Karpas-422 (cell line): ENCODE measurements around the gene DQX1. TPM values are rescaled to one million over a fixed set of nuclear protein-coding genes. Genes with fewer than 3 reads are reported as not detected.

Experiments
- DNase-seq: peaks from one replicate; pipeline ENCODE4 v3.0.0-alpha.2; 2015
- H2AFZ ChIP-seq: fragments of 200-600 bp; sonication (generic); 2 replicates; pipeline ENCODE4 v1.6.1; 2014; ENCODE audit warnings: antibody characterized with exemption, low read length, mixed read lengths
- H3K27ac ChIP-seq: fragments of 200-600 bp; sonication (generic); 2 replicates; pipeline ENCODE4 v1.5.1; 2014; ENCODE audit warnings: mild to moderate bottlenecking, low read length, moderate library complexity
- H3K27me3 ChIP-seq: fragments of 200-600 bp; sonication (generic); 2 replicates; pipeline ENCODE4 v1.6.1; 2014; ENCODE audit warnings: low read length, mixed read lengths
- H3K36me3 ChIP-seq: fragments of 200-600 bp; sonication (generic); 2 replicates; pipeline ENCODE4 v1.6.1; 2014; ENCODE audit warnings: low read length, mixed read lengths; ENCODE audit not compliant: insufficient read depth
- H3K4me1 ChIP-seq: fragments of 200-600 bp; sonication (generic); 2 replicates; pipeline ENCODE4 v1.6.1; 2014; ENCODE audit warnings: mild to moderate bottlenecking, low read length, mixed read lengths
- H3K4me2 ChIP-seq: fragments of 200-600 bp; sonication (generic); 2 replicates; pipeline ENCODE4 v1.6.1; 2014; ENCODE audit warnings: low read length, low read depth, mild to moderate bottlenecking; ENCODE audit not compliant: poor library complexity, severe bottlenecking
- H3K4me3 ChIP-seq: fragments of 200-600 bp; sonication (generic); 2 replicates; pipeline ENCODE4 v1.5.1; 2014; ENCODE audit warnings: mild to moderate bottlenecking, antibody characterized with exemption, low read length, mixed read lengths
- H3K79me2 ChIP-seq: fragments of 200-600 bp; sonication (generic); 2 replicates; pipeline ENCODE4 v1.6.1; 2014; ENCODE audit warnings: mild to moderate bottlenecking, low read length, mixed read lengths
- H3K9ac ChIP-seq: fragments of 200-600 bp; sonication (generic); 2 replicates; pipeline ENCODE4 v1.6.0; 2014; ENCODE audit warnings: low read length
- H3K9me2 ChIP-seq: fragments of 200-600 bp; sonication (generic), shearing (Covaris generic); replicated peaks from 2 replicates; pipeline ENCODE4 v1.6.0; 2014; ENCODE audit warnings: mild to moderate bottlenecking, low read length, moderate library complexity; ENCODE audit not compliant: insufficient read depth
- H3K9me3 ChIP-seq: fragments of 300-700, 200-600 bp; sonication (generic); 2 replicates; pipeline ENCODE4 v1.6.1; 2014; ENCODE audit warnings: low read length, mixed read lengths
- H4K20me1 ChIP-seq: fragments of 200-600 bp; sonication (generic); 2 replicates; pipeline ENCODE4 v1.6.1; 2014; ENCODE audit warnings: mild to moderate bottlenecking, antibody characterized with exemption, low read length, low read depth; ENCODE audit not compliant: insufficient read depth
- total RNA-seq: library from RNA; depleted of rRNA; stranded (reverse); fragments of >200 nt; shearing (Covaris generic); gene quantifications from 2 replicates; pipeline ENCODE4 v1.2.3, GENCODE V29; 2014; ENCODE audit warnings: low replicate concordance

DQX1 gene
- total RNA-seq, 1 experiment from 2014 or later = 22.6 TPM

- H3K36me3 ChIP-seq = peaks cover 8% of the 10 kb centered on the region; the same call in 1 of the 2 replicates
- peak overlapping the region; percentile 85 for H3K9ac ChIP-seq
- no peaks in the 10 kb centered on the region for H3K27me3 ChIP-seq
- H3K4me1 ChIP-seq = peaks cover 29% of the 10 kb centered on the region
- peak overlapping the region; percentile 88 for H3K4me2 ChIP-seq
- H2AFZ ChIP-seq = peak overlapping the region; percentile 85; the same call in 1 of the 2 replicates
- no peaks in the 10 kb centered on the region for H3K9me3 ChIP-seq
- DNase-seq = peak; percentile 91
- no peaks in the 10 kb centered on the region for H3K9me2 ChIP-seq
- peak overlapping the region; percentile 72 for H3K27ac ChIP-seq
- H3K4me3 ChIP-seq = peak overlapping the region; percentile 97
- H4K20me1 ChIP-seq = no peaks in the 10 kb centered on the region
- H3K79me2 ChIP-seq = peaks cover 52% of the 10 kb centered on the region
Measured at GRCh38 chr2:74481961-74482800, 43.9 kb downstream of the DQX1 start.

DNA sequence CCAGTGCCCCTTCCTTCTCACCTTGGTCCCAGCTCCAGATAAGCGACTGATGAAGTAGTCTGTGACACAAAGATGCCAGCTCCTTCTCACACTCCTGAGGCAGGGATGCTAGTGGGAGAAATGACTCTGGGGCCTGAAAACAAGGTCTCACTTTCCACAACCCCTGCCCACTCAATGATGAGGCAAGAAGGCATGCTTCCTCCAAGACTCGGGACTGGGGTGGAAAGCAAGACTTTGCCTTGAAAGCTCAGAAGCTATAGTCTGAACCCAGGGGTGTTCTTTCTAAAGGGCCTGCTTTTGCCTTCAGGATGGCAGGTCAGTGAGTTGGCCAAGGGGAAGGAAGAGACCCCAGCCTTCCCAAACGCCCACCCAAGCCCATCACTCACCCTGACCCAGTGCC, 44.6 kb downstream of the DQX1 start:
- peaks cover 49% of the 10 kb centered on the region for H3K79me2 ChIP-seq
- peak overlapping the region; percentile 97 for H3K4me3 ChIP-seq
- peak overlapping the region; percentile 88 for H3K4me2 ChIP-seq
- H3K27ac ChIP-seq = peak overlapping the region; percentile 72; the same call in 1 of the 2 replicates
- H3K36me3 ChIP-seq = peaks cover 8% of the 10 kb centered on the region; the same call in 1 of the 2 replicates
- DNase-seq = no peak
- peak overlapping the region; percentile 85 for H3K9ac ChIP-seq
- H3K9me3 ChIP-seq = no peaks in the 10 kb centered on the region
- peaks cover 29% of the 10 kb centered on the region for H3K4me1 ChIP-seq
- no peaks in the 10 kb centered on the region for H3K27me3 ChIP-seq
- no peaks in the 10 kb centered on the region for H3K9me2 ChIP-seq
- H2AFZ ChIP-seq = no peak overlapping the region
- no peaks in the 10 kb centered on the region for H4K20me1 ChIP-seq

- Histone ChIP-seq H3K9me3 (no peaks in the 10 kb centered on the region), H3K79me2 (peaks cover 13% of the 10 kb centered on the region), H3K4me2 (no peak overlapping the region), H3K36me3 (peaks cover 13% of the 10 kb centered on the region), H3K27me3 (no peaks in the 10 kb centered on the region), H2AFZ (no peak overlapping the region), H4K20me1 (no peaks in the 10 kb centered on the region; the same call in 1 of the 2 replicates), H3K9me2 (no peaks in the 10 kb centered on the region), H3K9ac (no peak overlapping the region), H3K27ac (no peak overlapping the region), H3K4me3 (no peak overlapping the region), H3K4me1 (peaks cover 26% of the 10 kb centered on the region)
- no peak for DNase-seq
Measured at GRCh38 chr2:74474899-74475298, 51.1 kb downstream of the DQX1 start.

DNA sequence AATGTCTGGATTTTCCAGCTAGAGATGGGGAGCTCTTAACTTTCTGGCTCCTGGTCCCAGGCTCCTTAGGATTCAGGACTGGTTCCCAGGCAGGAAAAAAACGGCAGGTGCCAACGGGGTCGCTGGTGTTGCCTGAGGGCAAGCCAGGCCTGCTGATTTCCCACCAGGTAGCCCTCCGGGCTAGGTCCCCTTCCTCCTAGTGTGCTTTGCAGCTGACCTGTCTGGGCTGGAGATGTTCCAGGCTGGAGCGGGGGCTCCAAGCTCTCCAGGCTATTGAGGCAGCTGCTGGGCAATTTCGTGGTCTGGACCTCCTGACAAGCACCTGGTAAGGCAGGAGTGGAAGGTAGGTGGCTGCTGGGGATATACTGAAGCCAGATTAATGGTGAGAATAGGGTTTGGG, 51.5 kb downstream of the DQX1 start:
- no peak overlapping the region for H3K4me3 ChIP-seq
- no peak overlapping the region for H3K27ac ChIP-seq
- H3K4me1 ChIP-seq = peaks cover 24% of the 10 kb centered on the region
- peaks cover 10% of the 10 kb centered on the region; the same call in 1 of the 2 replicates for H3K36me3 ChIP-seq
- H2AFZ ChIP-seq = no peak overlapping the region
- DNase-seq = no peak
- H3K9ac ChIP-seq = no peak overlapping the region
- H3K27me3 ChIP-seq = no peaks in the 10 kb centered on the region
- no peak overlapping the region for H3K4me2 ChIP-seq
- H3K9me2 ChIP-seq = no peaks in the 10 kb centered on the region
- no peaks in the 10 kb centered on the region; the same call in 1 of the 2 replicates for H4K20me1 ChIP-seq
- H3K79me2 ChIP-seq = peaks cover 9% of the 10 kb centered on the region
- no peaks in the 10 kb centered on the region for H3K9me3 ChIP-seq

DNA sequence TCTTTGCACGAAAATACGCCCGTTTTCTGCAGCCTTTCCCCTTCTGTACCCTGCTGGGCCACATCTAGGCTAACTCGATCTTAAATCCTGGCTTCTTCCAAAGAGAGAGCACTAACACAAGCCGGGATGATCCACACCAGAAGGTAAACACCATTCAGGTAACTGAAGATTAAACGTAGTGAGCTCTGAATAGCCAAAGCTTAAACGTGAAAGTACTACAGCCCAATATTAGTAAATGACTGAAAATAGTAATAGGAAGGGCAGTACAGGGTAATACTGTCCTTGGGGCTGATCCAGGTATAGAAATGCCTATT, 53.1 kb downstream of the DQX1 start:
- Histone ChIP-seq H3K9me3 (no peaks in the 10 kb centered on the region), H3K9me2 (no peaks in the 10 kb centered on the region), H3K27ac (peak overlapping the region; percentile 83), H3K9ac (peak overlapping the region; percentile 76), H2AFZ (peak overlapping the region; percentile 58; the same call in 1 of the 2 replicates), H3K4me2 (peak overlapping the region; percentile 92), H3K79me2 (peaks cover 9% of the 10 kb centered on the region), H4K20me1 (no peaks in the 10 kb centered on the region; the same call in 1 of the 2 replicates), H3K4me1 (peaks cover 24% of the 10 kb centered on the region), H3K4me3 (peak overlapping the region; percentile 71), H3K27me3 (no peaks in the 10 kb centered on the region), H3K36me3 (peaks cover 10% of the 10 kb centered on the region; the same call in 1 of the 2 replicates)
- DNase-seq = no peak

DNA sequence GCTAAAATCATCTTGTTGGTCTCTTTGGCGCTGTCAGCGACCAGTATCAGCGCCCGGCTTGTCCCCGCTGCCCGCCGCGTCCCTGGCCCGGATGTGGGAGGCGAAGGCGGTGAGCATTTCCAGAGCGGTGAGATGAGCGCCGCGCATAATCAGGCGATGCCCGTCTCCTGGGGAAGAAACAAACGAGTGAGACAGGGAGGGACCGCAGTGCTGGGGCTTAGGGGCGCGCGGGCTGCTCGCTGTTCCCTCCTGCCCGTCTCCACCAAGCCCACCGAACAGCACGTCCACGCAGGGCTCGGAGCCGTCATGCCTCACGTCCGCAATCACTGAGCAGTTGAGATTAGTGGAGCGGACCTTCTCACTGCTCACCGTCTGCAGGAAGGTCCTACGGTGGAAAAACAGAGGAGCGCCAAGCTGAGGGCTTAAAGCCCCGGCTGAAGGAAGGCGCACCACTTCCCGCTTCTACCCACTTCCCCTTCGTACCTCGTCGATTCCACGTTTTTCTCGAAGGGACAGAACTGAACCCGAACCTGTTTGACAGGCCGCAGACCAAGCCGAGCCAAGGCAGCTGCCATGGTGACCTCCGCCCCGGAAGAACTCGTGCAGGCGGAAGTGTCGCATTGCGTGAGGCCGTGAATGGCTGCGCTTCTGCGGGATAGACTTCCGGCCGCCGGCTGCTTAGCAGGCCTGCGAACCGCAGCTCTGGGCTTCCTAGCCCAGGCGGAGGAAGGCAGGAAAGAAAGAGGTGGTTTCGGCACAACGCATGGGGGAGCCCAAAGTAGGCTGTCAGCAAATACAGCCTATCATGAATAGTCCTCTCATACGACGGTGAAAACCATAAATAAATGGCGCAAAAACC, 53.7 kb downstream of the DQX1 start, which contains the start of gene MRPL53:
TSS of gene MRPL53 (minus strand) at position 595 of the 859 bp plus-strand sequence. CDS start at position 575, 20 bp downstream.
- Histone ChIP-seq H3K9ac (peak within 1 kb of the TSS; percentile 76), H3K27me3 (no peaks in the 10 kb centered on the region), H4K20me1 (no peaks in the 10 kb centered on the region; the same call in 1 of the 2 replicates), H3K4me2 (peak within 1 kb of the TSS; percentile 92), H3K4me3 (peak within 1 kb of the TSS; percentile 71), H3K9me2 (no peaks in the 10 kb centered on the region), H3K79me2 (peaks cover 9% of the 10 kb centered on the region), H3K27ac (peak within 1 kb of the TSS; percentile 83), H3K36me3 (peaks cover 10% of the 10 kb centered on the region; the same call in 1 of the 2 replicates), H3K9me3 (no peaks in the 10 kb centered on the region), H3K4me1 (peaks cover 24% of the 10 kb centered on the region), H2AFZ (peak within 1 kb of the TSS; percentile 58; the same call in 1 of the 2 replicates)
- peak; percentile 99 for DNase-seq

GRCh38 chr2:74471332-74472065, 54.5 kb downstream of the DQX1 start:
- Histone ChIP-seq H3K9ac (peak overlapping the region; percentile 76), H3K9me2 (no peaks in the 10 kb centered on the region), H3K4me2 (peak overlapping the region; percentile 92), H4K20me1 (no peaks in the 10 kb centered on the region; the same call in 1 of the 2 replicates), H3K9me3 (no peaks in the 10 kb centered on the region), H3K27ac (peak overlapping the region; percentile 83), H2AFZ (peak overlapping the region; percentile 4; the same call in 1 of the 2 replicates), H3K36me3 (peaks cover 10% of the 10 kb centered on the region; the same call in 1 of the 2 replicates), H3K4me3 (peak overlapping the region; percentile 71), H3K4me1 (peaks cover 24% of the 10 kb centered on the region), H3K27me3 (no peaks in the 10 kb centered on the region), H3K79me2 (peaks cover 9% of the 10 kb centered on the region)
- DNase-seq = peak; percentile 77
